ENCODE data around the gene EIF2B2. TPM values are rescaled to one million over a fixed set of nuclear protein-coding genes. Genes with fewer than 3 reads are reported as not detected.

The EIF2B2 gene
- polyA plus RNA-seq, 1 of the 3 experiments (the other 2 are of a cell fraction), result 125 TPM

- Histone ChIP-seq H3F3A (replicated peaks; ENCODE audit: insufficient read depth) (no peaks in the 10 kb centered on the region), H3K4me1 (ENCODE audit: control insufficient read depth in 1 of 2, insufficient read depth in 2 of 2, low read depth in 1 of 2, low read length in 1 of 2) (peaks cover 23% of the 10 kb centered on the region in 2 experiments; a peak in 3 of 4 replicates), H3K27me3 (ENCODE audit: insufficient read depth) (no peaks in the 10 kb centered on the region), H2AFZ (ENCODE audit: low read depth) (no peak overlapping the region), H3K9me3 (no peaks in the 10 kb centered on the region), H3K4me2 (no peak overlapping the region), H3K9ac (no peak overlapping the region), H3K4me3 (ENCODE audit: low read depth in 2 of 2, low read length in 1 of 2) (no peak overlapping the region), H4K20me1 (ENCODE audit: insufficient read depth) (no peaks in the 10 kb centered on the region), H3K27ac (ENCODE audit: low read depth in 2 of 2, low read length in 1 of 2) (no peak overlapping the region), H3K9me2 (no peaks in the 10 kb centered on the region), H3K36me3 (replicated peaks in 1 of 2; ENCODE audit: control insufficient read depth in 1 of 2, insufficient read depth in 2 of 2, low read length in 1 of 2) (no peaks in the 10 kb centered on the region), H3K79me2 (ENCODE audit: insufficient read depth) (no peaks in the 10 kb centered on the region)
- no peak for TF ChIP-seq GATA2 (CRISPR knock-in tag; IDR thresholded peaks at IDR 0.05)
- TF ChIP-seq USF1 (IDR thresholded peaks at IDR 0.05; ENCODE audit: borderline replicate concordance, low read depth), result no peak
- no peak for TF ChIP-seq ZBTB33 (IDR thresholded peaks at IDR 0.05; ENCODE audit: borderline replicate concordance, low read depth)
- TF ChIP-seq CHD2 (IDR thresholded peaks at IDR 0.05; ENCODE audit: low read length, partially characterized antibody), result no peak
- no peak for TF ChIP-seq SIN3A (IDR thresholded peaks at IDR 0.05; ENCODE audit: borderline replicate concordance, low read depth, low read length)
- no peak for TF ChIP-seq SMC3 (IDR thresholded peaks at IDR 0.05; ENCODE audit: low read depth, low read length)
- TF ChIP-seq FOSL2 (IDR thresholded peaks at IDR 0.05; ENCODE audit: borderline replicate concordance, low read depth), result no peak
- DNase-seq, result no peak
- POLR2A ChIA-PET, result no interaction called here
- CTCF ChIA-PET, result interaction anchor here (1.2 to 2.4 kb wide), 4 partner anchors 12 to 124 kb away, joined by 4 to 10 read pairs (median 5); partner anchors contain the start of gene PGF
- WGBS (ENCODE audit: low lambda C conversion rate), result 100% methylated on average over 5 of the region's 10 CpGs
Measured at GRCh38 chr14:74985028-74985310, 17.8 kb upstream of the EIF2B2 start.

- 79% methylated on average over 6 of the region's 6 CpGs for WGBS (ENCODE audit: low lambda C conversion rate)
- H3K4me3 ChIP-seq (ENCODE audit: low read depth in 2 of 2, low read length in 1 of 2), result no peak overlapping the region
Measured at GRCh38 chr14:74985806-74986205, 16.9 kb upstream of the EIF2B2 start.

More at GRCh38 chr14:74985806-74986205, 16.9 kb upstream of the EIF2B2 start:
- TF ChIP-seq IRF3 (IDR thresholded peaks at IDR 0.05; ENCODE audit: low read depth, low read length) (no peak), TCF12 (IDR thresholded peaks at IDR 0.05) (no peak), FOSL2 (IDR thresholded peaks at IDR 0.05; ENCODE audit: borderline replicate concordance, low read depth) (no peak), YY1 (IDR thresholded peaks at IDR 0.05; ENCODE audit: low read depth) (no peak), ELF1 (IDR thresholded peaks at IDR 0.05) (no peak), EZH2phosphoT487 (IDR thresholded peaks at IDR 0.05; ENCODE audit: borderline replicate concordance, low read depth) (no peak), SMC3 (IDR thresholded peaks at IDR 0.05; ENCODE audit: low read depth, low read length) (no peak), MAX (IDR thresholded peaks at IDR 0.05; ENCODE audit: low read depth) (no peak), RAD21 (IDR thresholded peaks at IDR 0.05; ENCODE audit: low read length) (no peak), EP300 (IDR thresholded peaks at IDR 0.05; ENCODE audit: borderline replicate concordance in 1 of 2, low read depth in 1 of 2, low read length in 1 of 2) (no peak), SIN3A (IDR thresholded peaks at IDR 0.05; ENCODE audit: borderline replicate concordance, low read depth, low read length) (no peak), MXI1 (IDR thresholded peaks at IDR 0.05; ENCODE audit: low read depth, low read length) (no peak)
- H3K27me3 ChIP-seq (ENCODE audit: insufficient read depth), result no peaks in the 10 kb centered on the region
- H3K79me2 ChIP-seq (ENCODE audit: insufficient read depth), result no peaks in the 10 kb centered on the region
- ChIA-PET CTCF (interaction anchor here (1.2 to 2.4 kb wide), 4 partner anchors 12 to 125 kb away, joined by 4 to 10 read pairs (median 5); partner anchors contain the start of gene PGF), POLR2A (no interaction called here)
- no peaks in the 10 kb centered on the region for H3K36me3 ChIP-seq (replicated peaks in 1 of 2; ENCODE audit: control insufficient read depth in 1 of 2, insufficient read depth in 2 of 2, low read length in 1 of 2)
- no peaks in the 10 kb centered on the region for H3F3A ChIP-seq (replicated peaks; ENCODE audit: insufficient read depth)
- H2AFZ ChIP-seq (ENCODE audit: low read depth), result no peak overlapping the region
- no peak overlapping the region for H3K4me2 ChIP-seq
- no peaks in the 10 kb centered on the region for H3K9me3 ChIP-seq
- H3K9ac ChIP-seq, result no peak overlapping the region
- H3K27ac ChIP-seq (ENCODE audit: low read depth in 2 of 2, low read length in 1 of 2), result no peak overlapping the region
- DNase-seq, result no peak
- no peaks in the 10 kb centered on the region for H3K9me2 ChIP-seq
- H3K4me1 ChIP-seq (ENCODE audit: control insufficient read depth in 1 of 2, insufficient read depth in 2 of 2, low read depth in 1 of 2, low read length in 1 of 2), result peaks cover 15% of the 10 kb centered on the region in 2 experiments; a peak in 3 of 4 replicates
- no peaks in the 10 kb centered on the region for H4K20me1 ChIP-seq (ENCODE audit: insufficient read depth)

All from SK-N-SH (cell line).